HEK293 (cell line): Measurements from ENCODE around the gene PLEKHG2.

Experiments used
- CTCF ChIA-PET: fragments of 350-600 bp; formaldehyde crosslinking; extraction: SDS; loops from one replicate; lab custom pipeline; 2021; ENCODE audit warnings: antibody characterized with exemption; lab: Yijun Ruan, JAX
- POLR2A ChIA-PET: fragments of 300-600 bp; formaldehyde crosslinking; extraction: SDS; loops from one replicate; lab custom pipeline; 2020; ENCODE audit warnings: antibody characterized with exemption, inconsistent platforms; lab: Yijun Ruan, JAX
- H3K27ac ChIP-seq: fragments of 200-500 bp; sonication (Bioruptor generic); 2 replicates; pipeline ENCODE4 v1.5.1; 2014; ENCODE audit warnings: low read depth, low read length, control low read depth, inconsistent platforms; ENCODE audit errors: extremely low read depth
- H3K36me3 ChIP-seq, 2 experiments: fragments of 200-500 bp in 1 of 2; sonication (Bioruptor generic) in 1 of 2; 1 replicate in 1 of 2; 2 replicates in 1 of 2; pipeline ENCODE4 v1.5.1; 2014 to 2017; ENCODE audit warnings: inconsistent platforms in 2 of 2, low read length in 2 of 2; ENCODE audit not compliant: control insufficient read depth in 2 of 2, insufficient read depth in 1 of 2
- H3K4me1 ChIP-seq: fragments of 200-500 bp; sonication (Bioruptor generic); 2 replicates; pipeline ENCODE4 v1.5.1; 2014; ENCODE audit warnings: mild to moderate bottlenecking, low read length, inconsistent platforms; ENCODE audit not compliant: control insufficient read depth, insufficient read depth
- H3K4me3 ChIP-seq: 2 replicates; pipeline ENCODE4 v1.5.1; 2011; ENCODE audit warnings: low read depth, mild to moderate bottlenecking, control low read depth, low read length, moderate library complexity
- H3K9me3 ChIP-seq: fragments of 200-500 bp; sonication (Bioruptor generic); 2 replicates; pipeline ENCODE4 v1.5.1; 2014; ENCODE audit warnings: low read depth, low read length, inconsistent platforms; ENCODE audit not compliant: control insufficient read depth, insufficient read depth
- CTCF ChIP-seq: fragments of 450-650 bp; formaldehyde crosslinking; IDR thresholded peaks from 2 replicates; pipeline ENCODE4 v1.5.1; 2016; ENCODE audit warnings: missing biosample characterization, missing genetic modification characterization
- GLI4 ChIP-seq: fragments of 450-650 bp; formaldehyde crosslinking; IDR thresholded peaks from 2 replicates; pipeline ENCODE4 v1.5.1; 2016; ENCODE audit warnings: missing biosample characterization, missing genetic modification characterization
- GLIS2 ChIP-seq: fragments of 450-650 bp; formaldehyde crosslinking; IDR thresholded peaks from 2 replicates; pipeline ENCODE4 v1.5.1; 2016; ENCODE audit warnings: missing biosample characterization, missing genetic modification characterization
- HIC1 ChIP-seq: fragments of 450-650 bp; formaldehyde crosslinking; IDR thresholded peaks from 2 replicates; pipeline ENCODE4 v1.5.1; 2016; ENCODE audit warnings: missing biosample characterization, missing genetic modification characterization
- KLF8 ChIP-seq: fragments of 450-650 bp; formaldehyde crosslinking; IDR thresholded peaks from 2 replicates; pipeline ENCODE4 v1.5.1; 2016; ENCODE audit warnings: missing biosample characterization, missing genetic modification characterization
- MYNN ChIP-seq: fragments of 450-650 bp; formaldehyde crosslinking; IDR thresholded peaks from 2 replicates; pipeline ENCODE4 v1.5.1; 2016; ENCODE audit warnings: missing biosample characterization, missing genetic modification characterization, borderline replicate concordance
- PATZ1 ChIP-seq: fragments of 450-650 bp; formaldehyde crosslinking; IDR thresholded peaks from 2 replicates; pipeline ENCODE4 v1.5.1; 2016; ENCODE audit warnings: missing biosample characterization, missing genetic modification characterization
- PRDM4 ChIP-seq: fragments of 450-650 bp; formaldehyde crosslinking; IDR thresholded peaks from 2 replicates; pipeline ENCODE4 v1.5.1; 2017; ENCODE audit warnings: missing biosample characterization, missing genetic modification characterization
- TRIM28 ChIP-seq: IDR thresholded peaks from 2 replicates; pipeline ENCODE4 v1.6.1; 2011; ENCODE audit warnings: low read length, control low read depth, borderline replicate concordance
- YY2 ChIP-seq: fragments of 450-650 bp; formaldehyde crosslinking; IDR thresholded peaks from 2 replicates; pipeline ENCODE4 v1.5.1; 2016; ENCODE audit warnings: missing biosample characterization, missing genetic modification characterization
- ZNF146 ChIP-seq: fragments of 450-650 bp; formaldehyde crosslinking; IDR thresholded peaks from 2 replicates; pipeline ENCODE4 v1.5.1; 2016; ENCODE audit warnings: missing biosample characterization, missing genetic modification characterization
- ZNF175 ChIP-seq: fragments of 450-650 bp; formaldehyde crosslinking; IDR thresholded peaks from 2 replicates; pipeline ENCODE4 v1.5.1; 2016; ENCODE audit warnings: missing biosample characterization, missing genetic modification characterization
- ZNF19 ChIP-seq: fragments of 450-650 bp; formaldehyde crosslinking; IDR thresholded peaks from 2 replicates; pipeline ENCODE4; 2016; ENCODE audit warnings: missing biosample characterization, missing genetic modification characterization, low read depth
- ZNF354C ChIP-seq: fragments of 450-650 bp; formaldehyde crosslinking; IDR thresholded peaks from 2 replicates; pipeline ENCODE4 v1.5.1; 2016; ENCODE audit warnings: missing biosample characterization, missing genetic modification characterization, low read depth, borderline replicate concordance
- ZNF426 ChIP-seq: fragments of 450-650 bp; formaldehyde crosslinking; IDR thresholded peaks from 2 replicates; pipeline ENCODE4 v1.5.1; 2017; ENCODE audit warnings: missing biosample characterization, missing genetic modification characterization, mild to moderate bottlenecking, inconsistent platforms, moderate library complexity
- ZNF548 ChIP-seq: fragments of 450-650 bp; formaldehyde crosslinking; IDR thresholded peaks from 2 replicates; pipeline ENCODE4 v1.5.1; 2016; ENCODE audit warnings: missing biosample characterization, missing genetic modification characterization
- ZNF623 ChIP-seq: fragments of 450-650 bp; formaldehyde crosslinking; IDR thresholded peaks from 2 replicates; pipeline ENCODE4 v1.5.1; 2016; ENCODE audit warnings: missing biosample characterization, missing genetic modification characterization
- ZNF629 ChIP-seq: fragments of 450-650 bp; formaldehyde crosslinking; IDR thresholded peaks from 2 replicates; pipeline ENCODE4 v1.5.1; 2017; ENCODE audit warnings: missing biosample characterization, missing genetic modification characterization
- ZNF645 ChIP-seq: fragments of 450-650 bp; formaldehyde crosslinking; IDR thresholded peaks from 2 replicates; pipeline ENCODE4; 2016; ENCODE audit warnings: missing biosample characterization, missing genetic modification characterization
- ZNF664 ChIP-seq: fragments of 450-650 bp; formaldehyde crosslinking; IDR thresholded peaks from 2 replicates; pipeline ENCODE4 v1.5.1; 2016; ENCODE audit warnings: missing biosample characterization, missing genetic modification characterization
- ZNF670 ChIP-seq: fragments of 450-650 bp; formaldehyde crosslinking; IDR thresholded peaks from 2 replicates; pipeline ENCODE4 v1.5.1; 2016; ENCODE audit warnings: missing biosample characterization, missing genetic modification characterization, low read depth
- ZNF76 ChIP-seq: fragments of 450-650 bp; formaldehyde crosslinking; IDR thresholded peaks from 2 replicates; pipeline ENCODE4; 2016; ENCODE audit warnings: low read depth, missing biosample characterization, missing genetic modification characterization, borderline replicate concordance
- ZNF791 ChIP-seq: fragments of 450-650 bp; formaldehyde crosslinking; IDR thresholded peaks from 2 replicates; pipeline ENCODE4 v1.5.1; 2016; ENCODE audit warnings: missing biosample characterization, missing genetic modification characterization
- ZNF837 ChIP-seq: fragments of 450-650 bp; formaldehyde crosslinking; IDR thresholded peaks from 2 replicates; pipeline ENCODE4 v1.5.1; 2016; ENCODE audit warnings: missing biosample characterization, missing genetic modification characterization
- ZSCAN30 ChIP-seq: fragments of 450-650 bp; IDR thresholded peaks from 2 replicates; pipeline ENCODE4 v1.5.1; 2018; ENCODE audit warnings: missing biosample characterization, mild to moderate bottlenecking, missing genetic modification characterization, moderate library complexity

Gene PLEKHG2

GRCh38 chr19:39413911-39414608 lies 1.6 kb downstream of the PLEKHG2 start (continued):
- no peak for TF ChIP-seq PRDM4 (tag by site-specific recombination)
- no peak for TF ChIP-seq MYNN (tag by site-specific recombination)
- no peak for TF ChIP-seq ZNF837 (tag by site-specific recombination)
- TF ChIP-seq GLIS2 (tag by site-specific recombination), result no peak
- peak; percentile 100 for TF ChIP-seq ZNF623 (tag by site-specific recombination)
- TF ChIP-seq ZNF629, result no peak
- TF ChIP-seq KLF8 (tag by site-specific recombination), result peak; percentile 61; the same call in 1 of the 2 replicates
- no peak for TF ChIP-seq ZNF645 (tag by site-specific recombination)
- no peak for TF ChIP-seq TRIM28
- no peak for TF ChIP-seq ZNF670 (tag by site-specific recombination)
- TF ChIP-seq ZNF146, result no peak
- TF ChIP-seq ZNF19 (tag by site-specific recombination), result no peak
- no peak for TF ChIP-seq ZNF791 (tag by site-specific recombination)

GRCh38 chr19:39415111-39416046 lies 2.9 kb downstream of the PLEKHG2 start:
- ChIA-PET CTCF (interaction anchor here (0.6 to 2.6 kb wide), 16 partner anchors 13 to 488 kb away, joined by 3 to 16 read pairs (median 4); partner anchors contain the start of genes MED29, PAF1 and RPS16), POLR2A (interaction anchor here (0.6 to 13.3 kb wide), 8 partner anchors 12 to 25 kb away, joined by 4 to 255 read pairs (median 19); partner anchors contain the start of genes MED29, PAF1 and RPS16)
- H3K4me1 ChIP-seq, result peaks cover 17% of the 10 kb centered on the region
- peaks cover 46 to 48% of the 10 kb centered on the region in 2 experiments for H3K36me3 ChIP-seq
- H3K27ac ChIP-seq, result no peak overlapping the region
- no peaks in the 10 kb centered on the region for H3K9me3 ChIP-seq
- no peak overlapping the region for H3K4me3 ChIP-seq
- no peak for TF ChIP-seq ZNF354C (tag by site-specific recombination)
- TF ChIP-seq ZNF548 (tag by site-specific recombination), result no peak
- TF ChIP-seq KLF8 (tag by site-specific recombination), result no peak
- no peak for TF ChIP-seq ZNF664 (tag by site-specific recombination)
- TF ChIP-seq GLIS2 (tag by site-specific recombination), result peak; percentile 48
- TF ChIP-seq CTCF (tag by site-specific recombination), result peak; percentile 57
- TF ChIP-seq YY2 (tag by site-specific recombination), result no peak
- TF ChIP-seq ZNF175 (tag by site-specific recombination), result no peak
- no peak for TF ChIP-seq ZSCAN30 (tag by site-specific recombination)
- TF ChIP-seq GLI4 (tag by site-specific recombination), result no peak
- no peak for TF ChIP-seq ZNF426 (tag by site-specific recombination)
- no peak for TF ChIP-seq PATZ1 (tag by site-specific recombination)
- no peak for TF ChIP-seq ZNF146
- peak; percentile 61; the same call in 1 of the 2 replicates for TF ChIP-seq HIC1 (tag by site-specific recombination)
- no peak for TF ChIP-seq ZNF76 (tag by site-specific recombination)
